NCI-H82 treated with DMSO at 0.1 percent for 48 hours (cell line): ENCODE data around the gene ARMC3.
"Not testable (repeated sequence)": the region's sequence is repeated elsewhere in the genome, so short reads cannot be mapped to it uniquely, and the experiment has no call there.

Source experiments
- DNase-seq: peaks from one replicate; lab custom pipeline; 2025; ENCODE audit not compliant: unreplicated experiment; lab: John Stamatoyannopoulos, UW

ARMC3 gene

DNA sequence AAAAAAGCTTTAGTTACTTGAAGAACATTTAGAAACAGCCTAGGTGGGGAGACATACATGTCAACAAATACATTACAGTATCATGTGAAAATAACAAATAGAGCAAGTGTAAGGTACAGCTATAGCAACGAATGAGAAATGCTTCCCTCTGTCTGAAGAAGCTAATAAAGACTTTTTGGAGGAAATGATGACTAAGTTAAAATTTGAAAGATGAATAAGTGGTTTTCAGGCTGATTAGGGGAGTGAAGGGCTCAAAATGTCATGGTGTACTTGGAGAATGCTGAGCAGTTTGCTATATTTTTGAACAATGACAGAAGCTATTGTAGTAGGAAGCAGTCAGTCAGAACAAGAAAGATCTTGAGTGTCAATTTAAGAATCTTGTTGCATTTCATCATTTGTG lies 2.8 kb upstream of the ARMC3 start:
- no peak for DNase-seq

DNA sequence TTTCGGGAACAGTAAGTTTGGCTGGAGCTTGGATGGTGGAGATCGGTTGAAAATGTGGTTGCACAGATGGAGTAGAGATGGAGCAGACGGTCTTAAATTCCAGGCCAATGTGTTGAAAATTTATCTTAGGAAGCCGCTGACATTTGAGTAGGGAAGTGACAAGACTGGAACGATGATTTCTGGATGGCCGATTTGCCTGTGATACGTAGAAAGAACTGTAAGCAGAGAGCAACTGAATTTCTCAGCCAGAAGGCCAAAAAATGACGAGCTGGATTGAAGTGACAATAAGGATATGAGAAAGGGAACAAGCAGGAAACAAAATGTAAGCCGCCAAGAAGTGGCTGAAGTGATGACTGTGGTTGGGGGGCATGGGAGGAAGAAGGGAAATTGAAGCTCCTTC lies 687 bp upstream of the ARMC3 start:
- DNase-seq: no peak

DNA sequence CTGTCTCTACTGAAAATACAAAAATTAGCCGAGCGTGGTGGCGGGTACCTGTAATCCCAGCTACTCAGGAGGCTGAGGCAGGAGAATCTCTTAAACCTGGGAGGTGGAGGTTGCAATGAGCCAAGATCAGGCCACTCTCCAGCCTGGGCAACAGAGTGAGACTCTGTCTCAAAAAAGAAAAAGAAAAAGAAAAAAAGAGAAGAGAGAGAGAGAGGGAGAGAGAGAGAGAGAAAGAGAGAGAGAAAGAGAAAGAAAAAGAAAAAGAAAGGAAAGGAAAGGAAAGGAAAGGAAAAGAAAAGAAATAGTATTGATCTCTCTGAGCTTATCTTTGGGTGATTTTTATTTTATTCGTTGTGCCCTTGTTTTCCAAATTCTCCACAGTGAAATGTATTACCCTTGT lies 1.2 kb downstream of the ARMC3 start:
- DNase-seq: not testable (repeated sequence)

- DNase-seq: no peak
These were observed 4.1 kb downstream of the ARMC3 start for GRCh38 chr10:22931948-22932347.

- DNase-seq: no peak
These were observed 4.9 kb downstream of the ARMC3 start for GRCh38 chr10:22932626-22933370.

GRCh38 chr10:22934726-22935125 lies 6.9 kb downstream of the ARMC3 start:
- no peak for DNase-seq

GRCh38 chr10:22942437-22942836 lies 14.6 kb downstream of the ARMC3 start:
- no peak for DNase-seq

DNA sequence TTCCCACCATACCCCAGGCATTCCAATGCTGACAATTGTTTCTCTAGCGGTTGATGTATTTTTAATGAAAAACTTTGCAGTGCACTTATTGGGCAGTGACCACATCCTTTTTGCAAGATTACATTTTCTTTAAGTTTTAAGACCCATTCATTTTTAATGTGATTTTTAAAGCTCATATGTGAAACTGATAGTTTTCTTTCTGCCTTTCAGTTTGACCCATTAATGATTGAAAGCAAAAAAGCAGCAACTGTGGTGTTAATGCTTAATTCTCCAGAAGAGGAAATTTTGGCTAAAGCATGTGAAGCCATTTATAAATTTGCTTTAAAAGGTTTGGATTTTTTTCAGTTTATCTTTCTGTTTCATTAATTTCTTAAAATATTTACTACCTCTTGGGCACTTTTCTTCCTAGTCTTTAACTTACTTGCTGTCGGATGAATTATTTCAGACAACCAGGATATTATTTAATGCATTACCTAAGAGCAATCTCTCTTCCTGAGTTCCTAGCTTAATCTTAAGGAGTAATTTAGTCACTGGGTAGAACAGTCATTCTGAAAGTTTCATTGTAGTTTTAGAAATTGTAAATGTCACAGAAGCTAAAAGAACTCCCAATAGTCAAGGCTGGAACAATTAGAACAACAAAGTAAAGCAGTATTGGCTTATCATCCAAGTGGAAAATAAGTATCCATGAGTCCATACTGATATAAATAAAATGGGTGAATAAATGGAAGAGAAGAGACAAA lies 18.3 kb downstream of the ARMC3 start:
- no peak for DNase-seq

GRCh38 chr10:22954970-22955369 lies 27.1 kb downstream of the ARMC3 start:
- DNase-seq: no peak

DNA sequence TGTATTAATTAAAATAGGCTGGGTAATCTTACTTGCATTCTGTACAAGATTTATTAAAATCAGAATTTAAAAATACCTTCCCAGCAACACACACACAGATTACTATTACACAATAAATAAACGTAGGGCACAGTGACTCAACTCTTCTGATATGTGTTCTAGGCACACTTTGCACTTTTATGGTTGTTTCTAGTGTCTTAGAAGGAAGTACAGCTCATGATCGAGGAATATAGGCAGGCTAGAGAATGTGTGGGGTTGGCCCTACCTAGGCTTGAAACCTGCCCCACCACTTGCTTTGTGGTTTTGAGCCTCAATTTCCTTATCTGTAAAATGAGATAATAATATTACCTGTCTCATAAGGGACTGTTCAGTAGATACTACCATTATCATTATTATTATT lies 30.5 kb downstream of the ARMC3 start:
- no peak for DNase-seq

- DNase-seq: no peak
These were observed 31.4 kb downstream of the ARMC3 start for GRCh38 chr10:22959292-22959691.

GRCh38 chr10:22959950-22960349 lies 32.1 kb downstream of the ARMC3 start:
- DNase-seq: no peak

- no peak for DNase-seq
These were observed 35.0 kb downstream of the ARMC3 start for GRCh38 chr10:22962817-22963216.

DNA sequence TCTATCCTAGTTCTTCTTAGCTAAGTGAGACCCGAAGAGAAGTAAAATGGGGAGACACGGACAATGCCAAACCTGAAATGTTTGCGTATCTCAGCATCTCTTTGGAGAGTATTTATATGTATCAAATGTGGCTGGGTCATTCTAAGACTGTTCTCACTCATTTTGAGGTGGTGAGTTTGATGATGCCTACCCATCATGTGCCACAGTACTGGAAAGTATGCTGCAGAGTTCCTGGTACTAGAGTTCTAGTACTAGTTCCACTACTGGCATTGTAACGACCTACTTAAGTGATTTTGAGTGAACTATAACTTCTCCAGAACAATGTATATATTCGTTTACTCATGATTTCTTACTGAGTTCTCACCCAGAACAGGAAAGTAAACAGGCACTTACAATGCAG lies 41.9 kb downstream of the ARMC3 start:
- no peak for DNase-seq

DNA sequence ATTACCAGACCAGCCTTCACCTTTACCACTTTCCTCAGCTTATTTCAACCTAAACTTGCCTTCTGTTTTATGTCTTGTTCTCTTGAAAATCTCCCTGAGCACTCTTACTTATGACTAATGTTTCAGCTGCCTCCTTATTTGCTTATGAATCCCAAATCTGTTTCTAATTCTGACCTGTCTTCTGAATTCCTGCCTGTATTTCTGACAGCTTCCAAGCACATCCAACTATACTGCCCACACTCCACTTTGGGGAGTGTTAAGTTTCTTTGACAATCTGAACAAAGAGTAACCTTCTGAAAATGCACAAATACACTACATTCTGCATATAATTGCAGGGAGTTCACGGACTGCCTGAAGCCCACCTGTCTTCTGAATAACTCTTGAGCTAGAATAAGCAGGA lies 48.7 kb downstream of the ARMC3 start:
- no peak for DNase-seq

GRCh38 chr10:22977751-22978150 lies 49.9 kb downstream of the ARMC3 start:
- no peak for DNase-seq

GRCh38 chr10:22978287-22978686 lies 50.4 kb downstream of the ARMC3 start:
- DNase-seq: no peak

DNA sequence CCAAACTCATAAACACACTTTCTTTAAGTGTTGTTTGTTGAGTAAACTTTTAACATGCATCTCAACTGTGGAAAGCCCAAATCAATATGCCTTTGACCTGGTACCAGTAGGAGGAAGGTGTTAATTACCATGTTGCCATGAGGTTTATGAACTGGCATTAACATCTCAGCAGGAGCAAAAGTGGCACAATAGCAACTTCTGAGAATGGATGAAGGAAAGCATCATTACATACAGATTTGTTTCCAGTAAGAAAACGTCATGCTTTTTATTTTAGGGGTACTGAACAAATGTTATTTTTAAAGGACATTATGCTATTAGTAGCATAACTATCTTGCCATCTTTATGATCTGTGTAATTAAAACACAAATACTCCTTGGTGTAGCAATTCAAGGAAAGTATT lies 51.1 kb downstream of the ARMC3 start:
- DNase-seq: no peak

DNA sequence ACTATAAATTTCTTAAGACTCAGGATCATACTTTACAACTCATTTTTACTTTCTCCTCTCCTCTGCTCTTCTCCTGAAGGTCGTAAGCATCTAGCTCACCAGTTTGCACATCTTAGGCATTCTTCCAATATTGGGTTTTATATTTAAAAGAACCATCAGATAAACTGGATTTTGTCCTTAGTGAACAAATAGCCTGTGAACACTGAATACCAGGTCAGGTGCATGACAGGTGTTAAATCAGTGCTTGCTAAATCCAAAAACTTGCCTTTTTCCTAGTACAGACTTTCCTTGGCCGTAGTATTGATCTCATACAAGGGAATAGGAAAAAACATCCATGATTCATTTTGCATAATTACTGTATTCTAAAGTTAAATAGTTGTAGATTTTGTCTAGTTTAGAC lies 53.0 kb downstream of the ARMC3 start:
- no peak for DNase-seq

DNA sequence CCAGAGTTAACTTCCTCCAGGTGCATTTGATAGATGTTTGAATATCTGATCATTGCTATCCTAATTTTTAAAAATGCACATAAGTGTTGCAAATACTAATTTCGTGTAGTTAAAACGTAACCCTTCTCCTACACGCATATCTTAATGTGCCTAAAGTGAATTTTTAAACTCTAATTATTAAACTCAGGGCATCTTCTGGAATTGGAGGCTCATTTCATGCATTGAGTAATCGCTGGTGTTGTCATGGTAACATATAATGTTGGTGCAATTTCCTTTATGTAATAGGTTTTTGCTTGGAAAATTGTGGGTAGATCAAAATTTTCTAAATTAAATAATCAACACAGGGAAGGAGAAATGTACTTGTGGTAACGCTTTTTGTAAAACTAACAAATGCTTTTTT lies 56.2 kb downstream of the ARMC3 start:
- no peak for DNase-seq

DNA sequence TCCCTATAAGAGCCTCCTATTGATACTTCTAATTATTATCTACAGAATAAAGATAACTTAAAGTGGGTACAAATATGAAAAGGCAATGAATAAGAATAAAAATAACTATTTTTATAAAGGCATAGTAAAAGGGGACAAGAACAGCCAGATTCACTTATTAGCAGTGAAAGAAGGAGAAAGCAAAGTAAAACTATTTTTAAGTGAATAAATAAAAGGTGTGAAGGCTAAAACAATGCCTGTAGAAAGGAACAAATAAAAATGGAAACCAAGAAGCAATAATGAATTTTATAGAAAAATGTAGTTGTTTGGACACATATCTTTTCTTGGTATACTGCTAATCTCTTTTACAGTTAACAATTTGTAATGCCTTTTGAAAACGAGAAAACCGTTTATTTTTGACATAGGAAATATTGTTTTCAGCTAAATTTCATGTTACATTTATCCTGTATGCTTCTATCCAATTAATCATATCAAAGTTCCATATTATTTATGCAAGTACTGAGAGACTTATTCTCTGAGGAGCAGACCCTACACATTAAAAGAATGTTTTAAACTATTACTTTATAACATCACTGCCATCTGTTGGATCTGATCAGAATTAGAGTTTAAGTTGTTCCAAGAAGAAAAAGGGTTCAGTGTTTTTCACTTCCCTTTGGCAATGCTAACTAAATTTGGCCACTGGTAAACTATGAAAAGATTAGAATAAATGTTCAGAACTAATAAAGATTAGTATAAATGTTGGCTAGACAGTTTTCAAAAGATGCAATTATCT lies 59.1 kb downstream of the ARMC3 start:
- no peak for DNase-seq
